OCI-LY1 (cell line): Measurements from ENCODE around the gene SAG.

Experiments used
- H2AFZ ChIP-seq: fragments of 200-600 bp; sonication (generic), shearing (Covaris generic); 2 replicates; pipeline ENCODE4 v1.6.0; 2014; ENCODE audit warnings: antibody characterized with exemption, mild to moderate bottlenecking, low read length
- H3F3A ChIP-seq: fragments of 200-600 bp; sonication (generic), shearing (Covaris generic); 2 replicates; pipeline ENCODE4 v1.6.0; 2014; ENCODE audit warnings: mild to moderate bottlenecking, antibody characterized with exemption, low read length, moderate library complexity; ENCODE audit not compliant: insufficient read depth
- H3K27ac ChIP-seq: fragments of 200-600 bp; sonication (generic); 2 replicates; pipeline ENCODE4 v1.5.1; 2014; ENCODE audit warnings: low read length, mixed run types, mild to moderate bottlenecking, low read depth; ENCODE audit not compliant: poor library complexity, severe bottlenecking
- H3K27me3 ChIP-seq: fragments of 200-600 bp; sonication (generic); 2 replicates; pipeline ENCODE4 v1.6.0; 2014; ENCODE audit warnings: antibody characterized with exemption, mild to moderate bottlenecking, low read length, moderate library complexity; ENCODE audit not compliant: insufficient read depth
- H3K36me3 ChIP-seq: fragments of 200-600 bp; sonication (generic); 2 replicates; pipeline ENCODE4 v1.6.1; 2014; ENCODE audit warnings: mild to moderate bottlenecking, antibody characterized with exemption, low read length, moderate library complexity, mixed read lengths; ENCODE audit not compliant: insufficient read depth
- H3K4me1 ChIP-seq: fragments of 200-600 bp; sonication (generic); 2 replicates; pipeline ENCODE4 v1.5.1; 2014; ENCODE audit warnings: mild to moderate bottlenecking, low read length, moderate library complexity; ENCODE audit not compliant: insufficient read depth, severe bottlenecking
- H3K4me2 ChIP-seq: fragments of 200-600 bp; sonication (generic), shearing (Covaris generic); 2 replicates; pipeline ENCODE4 v1.6.1; 2014; ENCODE audit warnings: low read length
- H3K4me3 ChIP-seq: fragments of 200-600 bp; sonication (generic); 2 replicates; pipeline ENCODE4 v1.5.1; 2014; ENCODE audit warnings: low read length, low read depth, mild to moderate bottlenecking, mixed read lengths; ENCODE audit not compliant: poor library complexity, severe bottlenecking
- H3K79me2 ChIP-seq: fragments of 200-600 bp; shearing (Covaris generic); 2 replicates; pipeline ENCODE4 v1.6.1; 2016; ENCODE audit warnings: mixed run types, low read length, mixed read lengths; ENCODE audit not compliant: insufficient read depth
- H3K9ac ChIP-seq: fragments of 200-600 bp; sonication (generic), shearing (Covaris generic); 2 replicates; pipeline ENCODE4 v1.6.1; 2014; ENCODE audit warnings: mild to moderate bottlenecking, low read length, mixed read lengths
- H3K9me2 ChIP-seq: fragments of 200-600 bp; sonication (generic), shearing (Covaris generic); 2 replicates; pipeline ENCODE4 v1.6.1; 2014; ENCODE audit warnings: low read depth, mild to moderate bottlenecking, low read length, mixed read lengths
- H3K9me3 ChIP-seq: fragments of 200-600 bp; shearing (Covaris generic); 2 replicates; pipeline ENCODE4 v1.6.1; 2014; ENCODE audit warnings: low read length, mixed read lengths
- H4K20me1 ChIP-seq: fragments of 200-600 bp; sonication (generic), shearing (Covaris generic); 2 replicates; pipeline ENCODE4 v1.6.0; 2016; ENCODE audit warnings: mild to moderate bottlenecking, low read length; ENCODE audit not compliant: insufficient read depth
- CTCF ChIP-seq: fragments of 200-600 bp; sonication (generic), shearing (Covaris generic); IDR thresholded peaks from 2 replicates; pipeline ENCODE4 v1.5.1; 2017; ENCODE audit warnings: mild to moderate bottlenecking, antibody characterized with exemption, low read length, moderate library complexity, mixed read lengths
- EZH2 ChIP-seq: fragments of 200-600 bp; sonication (generic), shearing (Covaris generic); IDR thresholded peaks from 2 replicates; pipeline ENCODE4 v1.8.0; 2017; ENCODE audit warnings: borderline replicate concordance, mixed run types, mild to moderate bottlenecking, antibody characterized with exemption, low read length, moderate library complexity, mixed read lengths

Gene SAG

GRCh38 chr2:233307565-233307964 is at the start of gene SAG:
Gene SAG (plus strand): TSS chr2:233307816. CDS start chr2:233309190, 1,374 bp downstream.
- no peak within 1 kb of the TSS for H3K27ac ChIP-seq
- H3K4me2 ChIP-seq: no peak within 1 kb of the TSS
- no peaks in the 10 kb centered on the region for H3F3A ChIP-seq
- H3K27me3 ChIP-seq: no peaks in the 10 kb centered on the region; the same call in 1 of the 2 replicates
- no peaks in the 10 kb centered on the region for H3K9me2 ChIP-seq
- H3K9ac ChIP-seq: no peak within 1 kb of the TSS
- H2AFZ ChIP-seq: no peak within 1 kb of the TSS
- no peaks in the 10 kb centered on the region for H4K20me1 ChIP-seq
- H3K4me3 ChIP-seq: no peak within 1 kb of the TSS
- H3K4me1 ChIP-seq: no peaks in the 10 kb centered on the region
- no peaks in the 10 kb centered on the region for H3K36me3 ChIP-seq
- no peaks in the 10 kb centered on the region for H3K79me2 ChIP-seq
- no peaks in the 10 kb centered on the region for H3K9me3 ChIP-seq
- TF ChIP-seq EZH2: no peak
- no peak for TF ChIP-seq CTCF

GRCh38 chr2:233258211-233258610 is 49.4 kb upstream of the SAG start:
- H3K79me2 ChIP-seq: peaks cover 18% of the 10 kb centered on the region
- no peak overlapping the region for H2AFZ ChIP-seq
- TF ChIP-seq CTCF (no peak), EZH2 (no peak)
- no peaks in the 10 kb centered on the region for H3F3A ChIP-seq
- H3K4me2 ChIP-seq: no peak overlapping the region
- no peaks in the 10 kb centered on the region for H3K9me3 ChIP-seq
- H3K9ac ChIP-seq: no peak overlapping the region
- H3K36me3 ChIP-seq: peaks cover 92% of the 10 kb centered on the region
- no peaks in the 10 kb centered on the region for H3K27me3 ChIP-seq
- no peak overlapping the region for H3K4me3 ChIP-seq
- no peaks in the 10 kb centered on the region for H3K9me2 ChIP-seq
- H4K20me1 ChIP-seq: no peaks in the 10 kb centered on the region
- no peak overlapping the region for H3K27ac ChIP-seq
- H3K4me1 ChIP-seq: peaks cover 9% of the 10 kb centered on the region

DNA sequence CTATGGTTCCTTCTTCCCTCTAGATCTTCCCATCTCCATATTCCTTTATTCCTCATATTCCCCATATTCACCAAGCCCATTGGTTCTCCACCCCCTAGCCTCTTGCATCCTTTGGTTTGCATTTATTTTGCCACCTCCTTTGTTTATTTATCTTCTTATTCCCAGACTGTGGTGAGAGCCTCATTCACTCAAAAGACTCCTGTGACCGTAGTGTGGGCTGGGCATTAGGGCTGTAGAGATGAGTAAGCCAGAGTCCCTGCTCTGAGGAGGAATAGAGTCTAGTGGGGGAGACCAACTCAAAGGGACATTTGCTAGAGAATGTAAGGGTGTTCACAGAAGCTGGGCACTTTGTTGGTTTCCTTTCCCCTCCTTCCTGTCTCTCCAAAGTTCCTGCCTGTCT is 47.9 kb upstream of the SAG start:
- H4K20me1 ChIP-seq: no peaks in the 10 kb centered on the region
- H3K9ac ChIP-seq: no peak overlapping the region
- H3F3A ChIP-seq: no peaks in the 10 kb centered on the region
- H3K79me2 ChIP-seq: peaks cover 4% of the 10 kb centered on the region
- H3K27ac ChIP-seq: no peak overlapping the region
- H3K4me1 ChIP-seq: no peaks in the 10 kb centered on the region
- H3K4me2 ChIP-seq: no peak overlapping the region
- H3K9me3 ChIP-seq: no peaks in the 10 kb centered on the region
- H3K27me3 ChIP-seq: no peaks in the 10 kb centered on the region
- TF ChIP-seq CTCF (no peak), EZH2 (no peak)
- no peaks in the 10 kb centered on the region for H3K9me2 ChIP-seq
- peaks cover 95% of the 10 kb centered on the region for H3K36me3 ChIP-seq
- no peak overlapping the region for H3K4me3 ChIP-seq
- H2AFZ ChIP-seq: no peak overlapping the region
